K562 (cell line): Measurements from ENCODE around the gene CRYGB. TPM values are rescaled to one million over a fixed set of nuclear protein-coding genes. Genes with fewer than 3 reads are reported as not detected.
A peak's percentile ranks its signal among the peaks of the same experiment; 100 is the strongest.
"Not testable (repeated sequence)": the region's sequence is repeated elsewhere in the genome, so short reads cannot be mapped to it uniquely, and the experiment has no call there.

Experiments
- ATAC-seq: fragments of 200-7000 bp; cut with Tn5 transposase; 3 replicates; pipeline ENCODE4 v1.9.1; 2020; ENCODE audit warnings: moderate library complexity
- BruUV-seq: library from RNA; stranded (reverse); fragments of 400-500 nt; replicated peaks from 2 replicates; lab custom pipeline; 2021; lab: Mats Ljungman, UMichigan
- CTCF ChIA-PET: fragments of 300-600 bp; formaldehyde crosslinking; extraction: SDS; loops from one replicate; lab custom pipeline; 2021; ENCODE audit warnings: low intra/inter-chr PET ratio; lab: Yijun Ruan, JAX
- POLR2A ChIA-PET: fragments of 300-600, 350-650 bp; sonication (Branson Sonifier 250); formaldehyde crosslinking; extraction: SDS; loops from one replicate; lab custom pipeline; 2021; ENCODE audit warnings: antibody characterized with exemption, inconsistent platforms; lab: Yijun Ruan, JAX
- DNase-seq, 4 experiments: peaks; one replicate each; pipeline versions ENCODE4 v3.0.0 to v3.0.0-alpha.2; 2011 to 2018; ENCODE audit warnings: low spot score in 3 of 4, mixed read lengths in 3 of 4; ENCODE audit errors: extremely low read depth in 1 of 4
- FAIRE-seq: peaks from 2 replicates; lab custom pipeline; 2011; peaks lifted over from hg19 to GRCh38; lab: Jason Lieb, UNC
- H2AFZ ChIP-seq: 2 replicates; pipeline ENCODE4 v1.6.0; 2011; ENCODE audit warnings: low read depth, low read length, control low read depth, inconsistent platforms
- H3K27ac ChIP-seq: fragments of 200-600 bp; 3 replicates; pipeline ENCODE4 v1.8.0; 2011; ENCODE audit warnings: low read depth, mild to moderate bottlenecking, control low read depth, inconsistent platforms, low read length, moderate library complexity, mixed read lengths; ENCODE audit errors: extremely low read depth
- H3K27me3 ChIP-seq, 2 experiments: fragments of 300-600 bp in 1 of 2; 2 replicates in 1 of 2; 3 replicates in 1 of 2; pipeline versions ENCODE4 v1.6.0 to v1.8.0; 2011; ENCODE audit warnings: inconsistent platforms in 2 of 2, low read length in 2 of 2, mild to moderate bottlenecking in 1 of 2, mixed read lengths in 1 of 2, moderate library complexity in 1 of 2; ENCODE audit not compliant: control insufficient read depth in 2 of 2, insufficient read depth in 2 of 2
- H3K36me3 ChIP-seq: fragments of 300-600 bp; 3 replicates; pipeline ENCODE4 v1.8.0; 2011; ENCODE audit warnings: mild to moderate bottlenecking, low read length, inconsistent platforms; ENCODE audit not compliant: control insufficient read depth, insufficient read depth
- H3K4me1 ChIP-seq, 2 experiments: fragments of 200-600 bp in 1 of 2; replicated peaks in 1 of 2; 2 replicates in 1 of 2; 3 replicates in 1 of 2; pipeline versions ENCODE4 v1.5.1 to v1.8.0; 2011; ENCODE audit warnings: inconsistent platforms in 2 of 2, low read length in 2 of 2, mild to moderate bottlenecking in 1 of 2, mixed read lengths in 1 of 2, moderate library complexity in 1 of 2; ENCODE audit not compliant: control insufficient read depth in 2 of 2, insufficient read depth in 2 of 2
- H3K4me2 ChIP-seq: 2 replicates; pipeline ENCODE4 v1.6.1; 2011; ENCODE audit warnings: low read length, control low read depth, inconsistent platforms, mixed read lengths; ENCODE audit not compliant: insufficient read depth
- H3K4me3 ChIP-seq: fragments of 200-600 bp; sonication (generic), shearing (Covaris generic); 2 replicates; pipeline ENCODE4 v1.5.1; 2016; ENCODE audit warnings: control low read depth, inconsistent platforms
- H3K79me2 ChIP-seq: fragments of 200-600 bp; 3 replicates; pipeline ENCODE4 v1.8.0; 2011; ENCODE audit warnings: low read length, inconsistent platforms; ENCODE audit not compliant: control insufficient read depth, insufficient read depth
- H3K9ac ChIP-seq, 2 experiments: 2 replicates each; pipeline versions ENCODE4 v1.6.0 to v1.6.1; 2011; ENCODE audit warnings: low read depth in 2 of 2, low read length in 2 of 2, control low read depth in 1 of 2, inconsistent platforms in 1 of 2, mild to moderate bottlenecking in 1 of 2, mixed read lengths in 1 of 2; ENCODE audit not compliant: insufficient read depth in 1 of 2
- H3K9me1 ChIP-seq: one replicate; pipeline ENCODE4 v1.6.0; 2011; ENCODE audit warnings: inconsistent platforms, mild to moderate bottlenecking, low read length, moderate library complexity; ENCODE audit not compliant: control insufficient read depth, insufficient read depth
- H3K9me3 ChIP-seq: replicated peaks from 2 replicates; pipeline ENCODE4 v1.5.1; 2011; ENCODE audit warnings: low read depth, low read length, inconsistent platforms; ENCODE audit not compliant: control insufficient read depth, insufficient read depth
- H4K20me1 ChIP-seq: replicated peaks from 2 replicates; pipeline ENCODE4 v1.6.1; 2011; ENCODE audit warnings: low read length, inconsistent platforms, mixed read lengths; ENCODE audit not compliant: control insufficient read depth, insufficient read depth
- ARID1B ChIP-seq: fragments of 450-650 bp; IDR thresholded peaks from 2 replicates; pipeline ENCODE4 v1.6.1; 2016; ENCODE audit warnings: antibody characterized with exemption, mild to moderate bottlenecking, inconsistent platforms
- C11orf30 ChIP-seq: fragments of 450-650 bp; IDR thresholded peaks from 2 replicates; pipeline ENCODE4 v1.6.1; 2016; ENCODE audit warnings: low read depth, mild to moderate bottlenecking
- CBFA2T2 ChIP-seq: fragments of 450-650 bp; conservative IDR thresholded peaks from 2 replicates; pipeline ENCODE4 v1.6.1; 2017; ENCODE audit warnings: mild to moderate bottlenecking
- CBFA2T3 ChIP-seq: fragments of 450-650 bp; IDR thresholded peaks from 2 replicates; pipeline ENCODE4 v1.6.1; 2017
- CHD2 ChIP-seq: IDR thresholded peaks from 2 replicates; pipeline ENCODE4 v1.6.1; 2011; ENCODE audit warnings: low read depth, low read length
- DMBX1 ChIP-seq: fragments of 250-450 bp; sonication (Bioruptor Pico); IDR thresholded peaks from 2 replicates; pipeline ENCODE4 v1.8.0; 2022; ENCODE audit warnings: inconsistent platforms, mild to moderate bottlenecking, moderate library complexity, borderline replicate concordance
- ELF2 ChIP-seq: fragments of 250-450 bp; sonication (Bioruptor Pico); IDR thresholded peaks from 2 replicates; pipeline ENCODE4 v1.5.0; 2021; ENCODE audit warnings: mild to moderate bottlenecking
- GTF2A2 ChIP-seq: IDR thresholded peaks from 2 replicates; pipeline ENCODE4 v1.6.1; 2016; ENCODE audit warnings: mild to moderate bottlenecking, missing genetic modification characterization, missing compliant biosample characterization
- KAT7 ChIP-seq: sonication (generic); formaldehyde crosslinking; IDR thresholded peaks from 2 replicates; pipeline ENCODE4 v1.8.0; 2022; ENCODE audit warnings: missing genetic modification reagents, mild to moderate bottlenecking, borderline replicate concordance
- MEF2D ChIP-seq: conservative IDR thresholded peaks from 2 replicates; pipeline ENCODE4 v1.6.1; 2016; ENCODE audit warnings: low read depth, missing genetic modification characterization, missing compliant biosample characterization
- NCOA6 ChIP-seq: fragments of 450-650 bp; IDR thresholded peaks from 2 replicates; pipeline ENCODE4 v1.6.1; 2017; ENCODE audit warnings: mild to moderate bottlenecking
- NFATC3 ChIP-seq: fragments of 450-650 bp; IDR thresholded peaks from 2 replicates; pipeline ENCODE4 v1.6.1; 2017; ENCODE audit warnings: mild to moderate bottlenecking
- NR1H2 ChIP-seq: sonication (generic); formaldehyde crosslinking; IDR thresholded peaks from 2 replicates; pipeline ENCODE4 v1.4.0; 2020; ENCODE audit warnings: mild to moderate bottlenecking, missing genetic modification reagents
- NR2C1 ChIP-seq, 2 experiments: fragments of 450-650 bp; IDR thresholded peaks; 2 replicates each; pipeline ENCODE4 v1.6.1; 2017; ENCODE audit warnings: mild to moderate bottlenecking in 2 of 2, antibody characterized with exemption in 1 of 2, inconsistent platforms in 1 of 2, missing compliant biosample characterization in 1 of 2, missing genetic modification characterization in 1 of 2
- TAL1 ChIP-seq: fragments of 450-650 bp; IDR thresholded peaks from 2 replicates; pipeline ENCODE4 v1.6.1; 2016; ENCODE audit warnings: mild to moderate bottlenecking
- TCF3 ChIP-seq: sonication (generic); formaldehyde crosslinking; IDR thresholded peaks from 2 replicates; pipeline ENCODE4 v1.4.0; 2020; ENCODE audit warnings: mild to moderate bottlenecking, missing genetic modification reagents
- TRIM24 ChIP-seq, 2 experiments: fragments of 450-650 bp; IDR thresholded peaks; 2 replicates each; pipeline ENCODE4 v1.6.1; 2016
- ZNF644 ChIP-seq: fragments of 200-800 bp; sonication (Bioruptor generic); IDR thresholded peaks from 2 replicates; pipeline ENCODE4 v1.6.1; 2016; ENCODE audit warnings: low read depth, missing genetic modification characterization, missing compliant biosample characterization
- WGBS: fragments of 100-300 bp; shearing (Covaris generic); methylation state at CpG from one replicate; pipeline ENCODE4 v1.1.6; 2016; ENCODE audit warnings: low coverage, mixed read lengths; ENCODE audit not compliant: insufficient coverage; ENCODE audit errors: missing lambda C conversion rate; 5-methylcytosine and 5-hydroxymethylcytosine counted together
- in situ Hi-C: fragments of 300-500 bp; cut with MboI; formaldehyde crosslinking; loops from 4 replicates; pipeline ENCODE4 v1.15.0; 2018; ENCODE audit warnings: inconsistent platforms, mixed read lengths
- intact Hi-C: fragments of 100-400 bp; cut with micrococcal nuclease; formaldehyde crosslinking; loops from 2 replicates; pipeline ENCODE4 v1.14.2; 2022
- polyA plus RNA-seq, 8 experiments: library from polyadenylated mRNA; depleted of rRNA in 4 of 8; stranded (reverse) in 5 of 8; unstranded in 3 of 8; fragments of >200 nt; fragmentation: Nextera tagmentation in 2 of 8; fragmentation: Illumina TruSeq in 1 of 8; extraction: Ambion mirVana in 2 of 8; extraction: Trizol in 1 of 8; gene quantifications; 2 replicates each; pipeline versions ENCODE4 v1.2.1 to v1.2.3, GENCODE V29; 2011 to 2014; ENCODE audit warnings: inconsistent platforms in 1 of 8, missing spikeins in 1 of 8
- total RNA-seq, 7 experiments: library from RNA; depleted of rRNA in 6 of 7; stranded (reverse); fragments of >200 nt in 6 of 7; fragmentation: Illumina TruSeq in 2 of 7; extraction: Trizol in 2 of 7; gene quantifications; 2 replicates each; pipeline versions ENCODE4 v1.2.1 to v1.2.3, GENCODE V29; 2011 to 2021; ENCODE audit warnings: low replicate concordance in 1 of 7
- TF ChIP-seq, protein P1 (sequence below): IDR thresholded peaks from 3 replicates; pipeline ENCODE4 v1.6.1; 2011; ENCODE audit warnings: borderline replicate concordance, mild to moderate bottlenecking; ENCODE audit not compliant: insufficient read length, insufficient read depth

The CRYGB gene
- total and polyA plus RNA-seq, 9 of the 15 experiments (the other 6 are each of a cell fraction or from before 2014, with no cell fraction given) = not detected

DNA sequence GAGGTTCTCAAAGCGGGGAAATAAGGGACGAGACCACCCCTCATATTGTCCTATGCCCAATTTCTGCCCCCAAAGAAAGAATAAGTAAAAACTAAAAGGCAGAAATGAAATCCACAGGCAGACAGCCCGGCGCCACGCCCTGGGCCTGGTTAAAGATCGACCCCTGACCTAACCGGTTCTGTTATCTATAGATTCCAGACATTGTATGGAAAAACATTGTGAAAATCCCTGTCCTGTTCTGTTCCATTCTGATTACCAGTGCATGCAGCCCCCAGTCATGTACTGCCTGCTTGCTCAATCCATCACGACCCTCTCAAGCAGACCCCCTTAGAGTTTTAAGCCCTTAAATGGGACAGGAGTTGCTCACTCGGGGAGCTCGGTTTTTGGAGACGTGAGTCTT is 28.6 kb downstream of the CRYGB start:
- BruUV-seq, H4K20me1 ChIP-seq, H3K4me2 ChIP-seq, intact Hi-C loops, H2AFZ ChIP-seq, H3K79me2 ChIP-seq, H3K4me3 ChIP-seq, DNase-seq, H3K27ac ChIP-seq, H3K9me3 ChIP-seq, ATAC-seq, in situ Hi-C loops, H3K36me3 ChIP-seq, CTCF ChIA-PET, FAIRE-seq, H3K4me1 ChIP-seq, H3K9ac ChIP-seq, H3K9me1 ChIP-seq, H3K27me3 ChIP-seq: not testable (repeated sequence)
- POLR2A ChIA-PET = interaction anchor here (0.6 kb wide), 1 partner anchor 10 kb away, joined by 3 read pairs; no protein-coding TSS in a partner anchor
- TF ChIP-seq TAL1 (peak; percentile 53), TCF3 (peak; percentile 59), CBFA2T3 (peak; percentile 63), ARID1B (peak; percentile 38; the same call in 1 of the 2 replicates), NR2C1 (IDR thresholded peaks at IDR 0.05) (peak; percentile 59; the same call in 1 of the 2 replicates), NR2C1 (tag; IDR thresholded peaks at IDR 0.05) (peak; percentile 55; the same call in 1 of the 2 replicates), CBFA2T2 (peak; percentile 36), TRIM24 (IDR thresholded peaks at IDR 0.05) (peak; percentile 60 to 72)
- WGBS = 33% methylated on average over 11 of the region's 11 CpGs

DNA sequence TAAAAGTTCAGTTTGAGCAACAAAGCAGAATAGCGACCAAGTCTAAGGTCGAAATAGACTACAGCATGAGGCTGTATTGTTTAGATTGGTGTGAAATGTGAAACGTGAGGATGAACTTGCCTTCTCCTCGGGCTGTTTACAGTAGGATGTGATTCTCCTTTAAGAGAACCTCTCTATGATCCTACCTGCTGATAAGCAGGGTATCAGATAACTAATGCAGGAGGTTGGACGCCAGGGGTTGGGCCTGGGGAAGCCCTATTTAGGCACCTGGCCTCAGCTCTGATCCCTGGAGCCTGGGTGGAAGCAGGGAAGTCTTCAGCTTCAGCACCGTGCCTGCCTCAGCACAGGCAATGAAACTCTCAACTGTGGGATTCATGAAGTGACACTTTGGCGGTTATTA is 33.0 kb downstream of the CRYGB start:
- H3K4me2 ChIP-seq = no peak overlapping the region
- H3K4me3 ChIP-seq = no peak overlapping the region
- DNase-seq = no peak
- BruUV-seq = no TSS peak
- ATAC-seq = no peak
- H3K36me3 ChIP-seq = no peaks in the 10 kb centered on the region
- no peak overlapping the region for H3K9ac ChIP-seq
- no peaks in the 10 kb centered on the region for H3K4me1 ChIP-seq
- no peak for FAIRE-seq
- CTCF ChIA-PET = interaction anchor here (0.6 kb wide), 1 partner anchor 9 kb away, joined by 5 read pairs; no protein-coding TSS in a partner anchor
- intact Hi-C loops = no loop called here
- H3K9me1 ChIP-seq = no peaks in the 10 kb centered on the region
- 17% methylated on average over 7 of the region's 7 CpGs for WGBS
- no peaks in the 10 kb centered on the region for H3K27me3 ChIP-seq
- H2AFZ ChIP-seq = no peak overlapping the region
- H3K9me3 ChIP-seq = no peaks in the 10 kb centered on the region
- H3K27ac ChIP-seq = no peak overlapping the region
- no peaks in the 10 kb centered on the region for H4K20me1 ChIP-seq
- in situ Hi-C loops = no loop called here
- POLR2A ChIA-PET = no interaction called here
- no peaks in the 10 kb centered on the region for H3K79me2 ChIP-seq
- TF ChIP-seq NR1H2 (CRISPR knock-in tag) (no peak), C11orf30 (no peak), ZNF644 (no peak), DMBX1 (CRISPR knock-in tag) (no peak), CHD2 (no peak), NCOA6 (no peak), GTF2A2 (tag) (no peak), NFATC3 (no peak), KAT7 (no peak), ELF2 (CRISPR knock-in tag) (no peak), TRIM24 (IDR thresholded peaks at IDR 0.05) (no peak), MEF2D (tag) (no peak)
- TF ChIP-seq, protein P1, sequence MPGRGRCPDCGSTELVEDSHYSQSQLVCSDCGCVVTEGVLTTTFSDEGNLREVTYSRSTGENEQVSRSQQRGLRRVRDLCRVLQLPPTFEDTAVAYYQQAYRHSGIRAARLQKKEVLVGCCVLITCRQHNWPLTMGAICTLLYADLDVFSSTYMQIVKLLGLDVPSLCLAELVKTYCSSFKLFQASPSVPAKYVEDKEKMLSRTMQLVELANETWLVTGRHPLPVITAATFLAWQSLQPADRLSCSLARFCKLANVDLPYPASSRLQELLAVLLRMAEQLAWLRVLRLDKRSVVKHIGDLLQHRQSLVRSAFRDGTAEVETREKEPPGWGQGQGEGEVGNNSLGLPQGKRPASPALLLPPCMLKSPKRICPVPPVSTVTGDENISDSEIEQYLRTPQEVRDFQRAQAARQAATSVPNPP = no peak
